NCI-H510A treated with DMSO at 0.1 percent for 48 hours (cell line): ENCODE data around the gene ADO.

Source experiments
- DNase-seq: peaks from one replicate; lab custom pipeline; 2025; lab: John Stamatoyannopoulos, UW

The ADO gene

DNA sequence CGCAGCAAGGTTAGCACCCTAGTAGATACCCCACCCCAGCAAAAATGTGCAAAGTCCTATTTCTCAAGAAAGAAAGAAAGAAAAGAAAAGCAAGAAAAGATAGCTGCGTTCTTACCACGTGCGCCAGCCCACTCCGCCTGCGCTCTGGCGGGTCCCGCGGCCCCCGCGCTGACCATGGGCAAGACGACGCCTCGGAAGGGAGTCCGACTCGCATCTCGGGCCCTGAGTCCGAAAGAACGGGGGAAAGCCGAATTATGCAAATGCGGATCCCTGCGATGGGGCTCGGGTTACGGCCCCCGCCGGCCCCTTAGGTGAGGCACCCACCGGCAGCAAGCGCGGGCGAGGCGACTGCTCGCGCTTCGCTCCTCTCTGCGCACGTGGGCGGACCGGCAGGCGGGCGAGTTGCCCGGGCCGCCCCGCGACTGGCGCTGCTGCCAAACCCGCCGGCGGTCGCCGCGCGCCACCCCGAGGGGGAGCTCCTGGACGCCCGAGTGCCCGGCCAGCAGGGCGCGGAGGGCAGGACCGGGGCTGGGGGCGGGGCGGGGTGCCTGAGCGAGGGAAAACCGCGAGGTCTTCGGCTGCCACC is 14.0 kb downstream of the ADO start:
- no peak for DNase-seq

DNA sequence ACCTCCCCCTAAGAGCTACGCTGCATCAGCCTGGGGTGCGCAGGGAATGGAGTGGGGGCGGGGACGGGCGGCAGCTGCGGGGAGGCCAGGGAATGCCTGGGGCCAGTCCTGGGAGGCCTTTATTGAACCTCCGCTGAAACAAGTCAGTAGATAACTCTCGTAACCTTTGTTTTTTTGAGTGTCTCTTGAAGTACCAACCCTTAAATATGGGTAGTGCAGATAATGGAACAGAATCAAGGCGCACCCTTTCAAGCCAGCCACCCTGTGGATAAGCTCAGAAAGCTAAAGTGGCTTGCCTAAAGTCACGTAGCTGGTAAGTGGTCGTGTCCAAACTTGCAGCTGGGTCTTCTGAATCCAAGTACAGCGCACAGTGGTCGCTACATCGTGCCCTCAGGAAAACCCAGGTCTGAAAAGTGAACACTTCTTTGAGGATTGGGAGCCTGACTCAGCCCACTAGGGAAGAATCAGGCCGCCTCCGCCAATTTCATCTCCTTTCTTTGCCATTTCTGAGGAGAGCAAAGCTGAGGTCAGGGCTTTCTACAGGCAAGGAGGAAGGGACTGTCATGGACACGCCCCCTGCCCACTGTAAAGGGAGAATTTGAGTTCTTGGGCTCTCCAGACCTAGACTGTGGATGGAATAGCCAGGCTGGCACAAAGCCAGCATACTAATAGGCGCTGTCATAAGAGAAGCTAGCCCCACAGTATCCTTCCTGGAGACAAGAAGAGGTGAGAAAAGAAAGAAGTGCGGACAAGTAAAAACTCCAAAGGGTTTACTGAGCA is 14.8 kb downstream of the ADO start:
- DNase-seq: peak; percentile 7

DNA sequence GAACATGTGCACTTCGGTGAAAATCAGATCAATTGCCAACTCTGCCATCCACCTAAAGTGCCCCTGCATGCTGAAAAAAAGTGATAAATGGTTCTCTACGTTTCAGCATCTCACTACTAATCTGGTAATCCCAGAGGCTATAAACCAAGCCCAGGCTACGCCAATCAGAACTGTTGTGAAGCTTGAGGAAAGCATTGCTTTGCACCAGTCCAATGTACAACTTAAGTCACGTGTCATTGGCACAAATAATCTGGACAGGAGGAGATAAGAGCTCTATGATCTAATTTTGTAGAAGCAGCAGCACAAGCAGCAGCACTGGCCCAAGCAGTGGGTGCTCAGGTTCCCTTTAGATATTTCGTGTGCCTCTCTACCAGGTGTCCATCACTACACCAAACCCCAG is 16.1 kb downstream of the ADO start:
- no peak for DNase-seq

DNA sequence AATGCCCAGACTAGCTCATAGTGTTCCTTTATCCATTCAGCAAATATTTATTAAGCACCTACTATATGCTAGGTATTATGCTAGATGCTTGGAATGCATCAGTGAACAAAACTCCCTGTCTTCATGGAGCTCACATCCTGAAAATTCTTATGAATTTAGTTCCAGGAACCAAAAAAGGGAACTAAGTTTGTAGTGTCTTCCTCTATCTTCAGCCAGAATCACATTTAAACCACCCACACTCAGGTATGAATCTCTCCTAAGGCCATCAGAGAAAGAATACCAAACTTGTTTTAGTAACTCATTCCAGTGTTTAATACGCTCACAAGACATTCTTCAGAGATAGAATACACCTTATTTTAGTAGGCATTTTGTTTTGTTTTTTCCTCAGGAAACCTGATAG is 21.8 kb downstream of the ADO start:
- DNase-seq: no peak

DNA sequence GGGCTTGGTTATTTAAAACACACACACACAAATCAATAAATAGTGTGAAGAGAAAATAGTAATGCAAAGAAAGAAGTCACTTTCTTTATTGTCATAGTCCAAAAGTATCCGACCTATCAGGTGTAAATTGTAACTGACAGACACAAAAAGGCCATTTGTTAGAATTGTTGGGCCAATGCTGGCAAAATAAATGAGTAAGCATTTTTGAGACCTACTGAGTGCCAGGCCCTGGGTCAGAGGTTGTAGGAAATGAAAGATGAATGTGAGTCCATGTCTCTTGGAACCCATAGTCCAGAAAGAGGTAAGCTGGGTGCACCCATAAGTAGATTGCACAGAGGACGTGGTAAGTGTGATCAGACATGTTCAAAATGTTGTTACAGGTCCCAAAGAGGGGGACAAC is 25.1 kb downstream of the ADO start:
- no peak for DNase-seq

DNA sequence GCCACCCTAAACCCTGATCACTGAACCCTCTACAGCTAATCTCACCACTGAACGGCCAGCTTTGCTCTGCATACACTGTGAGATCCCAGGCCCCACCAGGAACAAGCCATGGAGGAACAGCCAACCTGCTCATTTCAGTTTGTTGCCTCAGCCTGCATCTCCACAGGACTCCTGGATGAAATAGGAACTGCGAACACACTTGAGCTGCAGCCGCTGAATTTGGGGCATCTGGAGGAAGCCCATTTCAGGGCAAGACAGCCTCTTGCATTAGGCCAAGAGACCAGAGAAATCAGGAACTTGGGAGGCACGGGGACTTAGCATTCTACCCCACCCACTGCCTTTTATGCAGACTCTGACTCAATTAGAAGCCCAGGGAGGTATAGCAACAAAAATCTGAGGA is 26.2 kb downstream of the ADO start:
- no peak for DNase-seq

DNA sequence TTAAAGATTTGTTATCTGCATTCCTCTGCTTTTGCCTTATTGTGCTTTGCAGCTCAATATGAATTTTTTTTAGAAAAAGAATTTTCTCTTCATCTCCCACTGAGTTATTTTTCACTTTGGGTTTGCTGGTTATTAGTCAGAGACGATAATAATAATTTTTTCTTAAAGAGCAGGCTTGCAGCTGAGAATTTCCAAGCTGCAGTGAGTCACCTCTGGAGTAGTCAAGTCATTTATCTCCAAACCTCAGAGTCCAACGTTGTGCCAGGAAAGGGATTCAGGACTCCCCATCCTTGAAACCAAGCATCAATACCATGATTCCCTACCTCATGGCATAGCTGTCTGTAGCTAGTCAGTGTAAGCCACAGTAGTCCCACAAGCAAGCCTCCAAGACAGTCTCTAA is 26.8 kb downstream of the ADO start:
- DNase-seq: no peak

DNA sequence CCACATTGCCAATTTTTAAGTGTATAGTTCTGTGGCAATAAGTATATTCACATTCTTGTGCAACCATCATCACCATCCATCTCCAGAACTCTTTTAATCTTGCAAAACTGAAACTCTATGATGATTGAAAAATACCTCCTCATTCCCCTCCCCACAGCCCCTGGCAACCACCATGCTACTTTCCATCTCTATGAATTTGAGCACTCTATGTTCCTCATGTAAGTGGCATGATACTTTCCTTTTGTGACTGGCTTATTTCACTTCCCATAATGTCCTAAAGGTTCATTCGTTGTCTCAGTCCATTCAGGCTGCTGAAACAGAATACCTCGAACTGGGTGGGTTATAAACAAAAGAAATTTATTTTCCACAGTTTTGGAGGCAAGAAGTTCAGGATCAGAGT is 35.1 kb downstream of the ADO start:
- DNase-seq: no peak

DNA sequence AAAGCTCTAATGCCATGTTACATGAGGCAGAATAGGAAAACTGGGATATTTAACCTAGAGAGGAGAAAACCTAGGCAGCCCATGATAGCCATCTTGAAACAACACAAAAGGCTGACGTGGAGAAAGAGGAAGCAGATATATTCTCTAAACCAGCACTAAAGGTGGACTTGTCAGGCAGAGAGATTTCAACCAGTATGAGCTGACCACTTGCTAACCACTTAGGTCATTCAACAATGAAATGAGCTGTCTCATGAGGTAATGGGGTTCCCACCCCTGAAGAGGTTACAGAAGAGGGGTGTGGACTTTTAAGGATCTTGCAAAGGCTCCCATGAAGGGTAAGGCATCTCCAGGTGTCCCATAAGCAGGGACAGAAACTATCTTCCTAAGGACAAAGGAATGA is 38.5 kb downstream of the ADO start:
- no peak for DNase-seq

DNA sequence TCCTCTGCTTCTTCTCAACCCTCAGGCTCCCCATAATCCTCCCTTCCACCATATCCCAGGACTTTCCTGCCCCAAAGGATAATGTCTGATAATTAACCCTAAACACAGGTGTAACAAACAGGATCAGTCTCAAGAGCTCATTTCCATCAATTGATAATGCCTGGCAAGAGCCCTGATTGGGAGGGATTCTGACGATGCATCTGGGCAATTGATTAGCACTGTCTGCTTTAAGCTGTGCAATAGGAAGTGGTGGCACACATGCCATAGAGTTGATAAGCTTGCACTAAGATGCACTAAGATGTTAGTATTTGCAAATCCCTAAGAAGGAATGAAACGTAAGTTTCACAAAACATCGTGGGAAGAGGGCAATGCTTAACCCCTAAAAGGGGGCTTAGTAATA is 39.1 kb downstream of the ADO start:
- DNase-seq: no peak

DNA sequence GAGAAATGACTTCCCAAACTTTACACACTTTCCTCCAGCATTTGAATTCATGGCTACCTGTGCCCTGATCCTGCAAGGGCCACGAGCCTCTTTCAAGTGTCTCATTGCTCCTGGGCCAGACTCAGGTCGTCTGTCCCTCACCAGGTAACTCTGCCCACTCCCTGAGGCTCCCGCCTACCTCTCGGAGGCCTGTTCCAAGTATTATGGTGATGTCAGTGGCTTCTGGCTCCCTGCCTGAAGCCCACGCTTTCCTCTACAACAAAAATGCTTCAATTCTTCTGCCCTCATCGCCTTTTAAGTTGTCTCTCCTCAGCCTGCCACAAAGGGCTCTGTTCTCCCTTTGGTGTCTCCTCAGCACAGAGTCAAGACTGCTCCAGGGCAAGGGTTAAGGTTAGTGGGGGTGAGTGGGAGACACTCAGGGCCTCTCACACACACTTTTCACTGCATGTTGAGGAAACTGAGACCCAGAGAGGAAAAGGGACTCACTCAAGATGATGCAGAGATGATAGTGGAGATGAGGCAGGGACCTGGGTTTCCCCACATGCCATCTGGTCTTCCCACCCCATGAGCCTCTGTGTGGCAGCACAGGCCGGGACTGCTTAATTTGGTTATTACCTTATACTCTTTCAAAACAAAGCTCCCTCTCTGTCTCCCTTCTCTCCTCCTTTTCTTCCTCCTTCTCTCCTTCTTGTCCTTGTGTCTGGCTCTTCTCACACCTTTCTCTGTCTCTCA is 39.9 kb downstream of the ADO start:
- no peak for DNase-seq

DNA sequence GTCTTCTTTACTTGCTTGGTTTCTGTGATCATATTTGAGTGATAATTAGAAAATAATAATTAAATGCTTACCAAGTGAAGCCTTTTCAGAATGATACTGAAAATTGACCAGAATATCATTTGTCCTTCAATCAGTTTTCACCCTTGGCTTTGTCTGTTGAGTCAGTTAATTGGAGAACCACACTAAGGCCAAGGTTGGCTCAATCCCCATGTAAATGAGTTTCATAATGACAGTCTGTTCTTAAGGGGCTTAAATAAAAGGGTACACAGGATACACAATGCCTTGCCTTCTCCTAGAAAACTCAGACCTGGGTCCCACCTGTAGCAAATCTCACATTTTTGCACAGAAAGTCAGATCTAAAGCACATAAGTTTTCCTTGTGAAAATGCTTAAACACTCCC is 42.9 kb downstream of the ADO start:
- DNase-seq: no peak

DNA sequence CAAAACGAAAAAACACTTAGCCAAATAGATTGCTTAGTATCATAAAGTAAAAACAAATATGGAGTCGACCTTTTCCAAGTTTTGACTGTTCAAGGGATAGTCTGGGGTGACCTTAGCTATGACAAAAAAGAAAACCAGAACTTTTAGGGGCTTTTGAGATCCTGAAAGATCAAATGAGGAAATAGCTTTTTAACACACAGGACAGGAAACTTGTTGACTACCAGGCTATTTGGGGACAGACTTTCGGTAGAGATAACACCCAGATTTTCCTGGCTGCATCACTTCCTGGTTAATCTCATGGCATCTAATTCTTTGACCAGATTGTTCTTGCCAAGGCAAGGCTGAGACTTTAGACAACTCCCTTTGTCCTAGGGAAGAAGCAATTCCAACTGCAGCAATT is 46.1 kb downstream of the ADO start:
- no peak for DNase-seq

DNA sequence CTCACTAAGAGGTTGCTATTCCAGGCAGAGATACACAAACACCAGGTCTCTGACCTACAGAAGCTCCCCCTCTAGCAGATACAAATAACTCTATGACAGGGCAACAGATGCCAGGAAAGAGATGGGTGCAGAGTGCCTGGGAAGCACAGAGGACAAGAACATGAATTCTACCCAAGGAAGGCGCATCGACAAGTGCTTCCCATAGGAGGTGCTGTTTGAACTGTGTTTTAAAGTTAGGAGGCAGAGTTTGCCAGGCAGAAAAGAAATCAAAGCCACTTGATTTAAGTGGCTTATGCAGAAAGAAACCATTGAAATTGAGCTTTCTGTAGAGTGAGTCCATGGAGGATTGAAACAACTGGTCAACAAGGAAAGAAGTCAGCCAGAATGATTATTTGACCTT is 46.9 kb downstream of the ADO start:
- DNase-seq: no peak

DNA sequence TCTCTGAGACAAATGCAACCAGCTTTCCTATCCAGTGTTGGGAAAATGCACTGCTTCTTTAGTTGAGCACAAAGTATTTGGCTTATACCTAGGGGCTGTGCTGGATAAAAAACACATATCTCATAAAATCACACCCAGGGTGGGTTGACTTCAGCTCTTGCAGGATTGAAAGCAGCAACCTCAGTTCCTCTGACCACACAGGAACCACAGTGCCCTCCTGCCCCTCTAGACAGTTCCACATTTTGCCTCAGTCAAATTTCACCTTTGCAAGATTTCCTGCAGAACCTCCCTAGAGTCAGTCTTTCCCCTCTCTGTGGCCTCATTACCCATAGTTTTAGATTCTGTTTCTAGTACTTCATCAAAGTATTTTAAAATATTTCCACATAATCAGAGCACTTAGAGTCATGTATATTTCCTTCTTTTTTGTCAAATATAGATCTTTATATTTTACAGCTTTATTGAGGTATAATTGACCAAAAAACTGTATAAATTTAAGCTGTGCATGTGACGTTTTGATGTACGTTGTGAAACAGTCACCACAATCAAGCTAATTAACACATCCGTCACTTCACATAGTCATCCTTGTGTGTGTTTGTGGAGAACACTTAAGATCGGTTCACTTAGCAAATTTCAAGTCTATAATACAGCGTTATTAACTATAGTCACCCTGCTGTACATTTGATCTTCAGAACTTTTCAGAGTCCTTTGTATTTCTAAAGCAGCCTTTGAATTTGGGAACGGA is 48.6 kb downstream of the ADO start:
- DNase-seq: no peak

DNA sequence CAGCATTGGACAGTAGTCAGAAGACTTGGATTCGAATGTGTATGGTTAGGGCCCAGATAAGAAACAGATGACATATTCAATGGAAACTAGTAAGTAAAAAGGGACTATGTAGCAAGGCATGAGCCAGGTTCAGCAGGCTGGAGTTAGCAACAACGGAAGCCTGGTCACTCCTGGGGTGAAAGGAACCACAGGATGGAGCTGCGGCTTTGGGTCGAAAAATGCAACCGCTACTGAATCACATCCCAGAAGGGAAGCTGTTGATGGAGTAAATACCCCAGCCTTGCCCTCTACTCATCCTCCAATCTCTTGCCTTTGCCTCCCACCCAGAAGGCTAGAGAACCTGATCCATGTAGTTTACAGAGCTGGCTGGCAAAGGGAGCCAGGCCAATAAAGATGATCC is 49.2 kb downstream of the ADO start:
- no peak for DNase-seq

DNA sequence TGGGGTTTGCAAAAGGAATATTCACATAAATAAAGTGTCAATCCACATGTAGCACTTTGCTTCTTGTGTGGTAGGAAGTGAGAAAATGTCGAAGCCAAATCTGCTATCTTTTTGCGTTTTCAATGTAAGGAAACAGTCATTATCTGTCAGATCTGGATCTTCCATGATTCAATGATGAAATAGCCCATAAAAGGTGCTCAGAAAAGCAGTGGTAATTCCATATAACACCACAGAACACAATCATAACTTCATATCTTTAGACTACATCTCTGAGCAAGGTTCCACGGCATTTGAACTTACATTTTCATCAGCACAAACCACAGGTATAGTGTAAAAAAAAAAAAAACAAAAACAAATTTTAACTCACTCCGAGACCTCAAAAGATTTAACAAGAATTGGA is 51.5 kb downstream of the ADO start:
- no peak for DNase-seq
